Keratinocyte (primary cell): ENCODE results near the gene MAPRE2. TPM values are rescaled to one million over a fixed set of nuclear protein-coding genes. Genes with fewer than 3 reads are reported as not detected.

Experiments used
- DNase-seq: peaks from one replicate; pipeline ENCODE4 v3.0.0-alpha.2; 2011; ENCODE audit warnings: low read depth, missing footprints, low spot score
- FAIRE-seq: peaks from 2 replicates; lab custom pipeline; 2011; peaks lifted over from hg19 to GRCh38; lab: Jason Lieb, UNC
- H2AFZ ChIP-seq: 2 replicates; pipeline ENCODE4 v1.6.0; 2012; ENCODE audit warnings: low read length, control low read depth, inconsistent platforms; ENCODE audit not compliant: control insufficient read depth
- H3K27ac ChIP-seq: 2 replicates; pipeline ENCODE4 v1.5.1; 2011; ENCODE audit warnings: low read length; ENCODE audit not compliant: control insufficient read depth, insufficient read depth
- H3K27me3 ChIP-seq: 3 replicates; pipeline ENCODE4 v1.6.0; 2011; ENCODE audit warnings: low read length; ENCODE audit not compliant: control insufficient read depth, insufficient read depth; ENCODE audit errors: extremely low read depth
- H3K36me3 ChIP-seq, 2 experiments: 2 replicates in 1 of 2; 3 replicates in 1 of 2; pipeline ENCODE4 v1.5.1; 2011; ENCODE audit warnings: low read length in 2 of 2, mild to moderate bottlenecking in 1 of 2; ENCODE audit not compliant: control insufficient read depth in 2 of 2, insufficient read depth in 2 of 2; ENCODE audit errors: extremely low read depth in 1 of 2
- H3K4me1 ChIP-seq: 3 replicates; pipeline ENCODE4 v1.5.1; 2011; ENCODE audit warnings: low read length; ENCODE audit not compliant: control insufficient read depth, insufficient read depth; ENCODE audit errors: extremely low read depth
- H3K4me2 ChIP-seq: 3 replicates; pipeline ENCODE4 v1.6.0; 2011; ENCODE audit warnings: low read depth, low read length; ENCODE audit not compliant: control insufficient read depth, insufficient read depth; ENCODE audit errors: extremely low read depth
- H3K4me3 ChIP-seq, 3 experiments: fragments of 200-600 bp in 1 of 3; sonication (generic) in 1 of 3; 2 replicates in 2 of 3; 3 replicates in 1 of 3; pipeline ENCODE4 v1.5.1; 2011 to 2016; ENCODE audit warnings: low read length in 3 of 3, mild to moderate bottlenecking in 3 of 3, control low read depth in 2 of 3, inconsistent platforms in 1 of 3, low read depth in 1 of 3, mixed read lengths in 1 of 3, mixed run types in 1 of 3, moderate library complexity in 1 of 3; ENCODE audit not compliant: control insufficient read depth in 2 of 3, insufficient read depth in 2 of 3; ENCODE audit errors: extremely low read depth in 1 of 3
- H3K79me2 ChIP-seq: 2 replicates; pipeline ENCODE4 v1.6.0; 2012; ENCODE audit warnings: low read length; ENCODE audit not compliant: control insufficient read depth, insufficient read depth
- H3K9ac ChIP-seq: 3 replicates; pipeline ENCODE4 v1.6.0; 2011; ENCODE audit warnings: low read length; ENCODE audit not compliant: control insufficient read depth, insufficient read depth; ENCODE audit errors: extremely low read depth
- H3K9me1 ChIP-seq: 3 replicates; pipeline ENCODE4 v1.6.0; 2011; ENCODE audit warnings: low read length; ENCODE audit not compliant: control insufficient read depth, insufficient read depth; ENCODE audit errors: extremely low read depth
- H3K9me3 ChIP-seq: 2 replicates; pipeline ENCODE4 v1.5.1; 2012; ENCODE audit warnings: low read depth, low read length; ENCODE audit not compliant: control insufficient read depth
- H4K20me1 ChIP-seq: 3 replicates; pipeline ENCODE4 v1.6.0; 2011; ENCODE audit warnings: low read length; ENCODE audit not compliant: control insufficient read depth, insufficient read depth; ENCODE audit errors: extremely low read depth
- EZH2 ChIP-seq: IDR thresholded peaks from one replicate; pipeline ENCODE4 v1.6.1; 2012; ENCODE audit warnings: inconsistent platforms, mild to moderate bottlenecking, low read length, moderate library complexity
- dilution Hi-C: fragments of 300-500 bp; cut with MboI; formaldehyde crosslinking; loops from one replicate; pipeline ENCODE4 v1.7.0; 2020; ENCODE audit warnings: low sequenced_read_pairs; ENCODE audit not compliant: extremely low pct_ligation_motif_present
- polyA plus RNA-seq, 5 experiments: library from polyadenylated mRNA; depleted of rRNA in 3 of 5; stranded (reverse) in 3 of 5; stranded (forward) in 1 of 5; unstranded in 1 of 5; fragments of >200 nt; gene quantifications; 1 replicate in 1 of 5; 2 replicates in 3 of 5; 3 replicates in 1 of 5; pipeline versions ENCODE4 v1.2.1 to v1.2.3, GENCODE V29; 2011 to 2012; ENCODE audit warnings: missing spikeins in 2 of 5, low read depth in 1 of 5, low replicate concordance in 1 of 5
- TF ChIP-seq, protein P1 (sequence below), 3 experiments: IDR thresholded peaks in 1 of 3; conservative IDR thresholded peaks in 1 of 3; optimal IDR thresholded peaks in 1 of 3; 2 replicates in 2 of 3; 3 replicates in 1 of 3; pipeline versions ENCODE3 to v1.5.1; 2011; ENCODE audit warnings: low read length in 3 of 3, mild to moderate bottlenecking in 3 of 3, moderate library complexity in 2 of 3, control low read depth in 1 of 3, inconsistent platforms in 1 of 3; ENCODE audit not compliant: insufficient read depth in 2 of 3; ENCODE audit errors: extremely low read depth in 1 of 3

The MAPRE2 gene
- polyA plus RNA-seq, 1 donor (not counting 4 experiments of a cell fraction or from before 2014, with no cell fraction given): 14.2 TPM

DNA sequence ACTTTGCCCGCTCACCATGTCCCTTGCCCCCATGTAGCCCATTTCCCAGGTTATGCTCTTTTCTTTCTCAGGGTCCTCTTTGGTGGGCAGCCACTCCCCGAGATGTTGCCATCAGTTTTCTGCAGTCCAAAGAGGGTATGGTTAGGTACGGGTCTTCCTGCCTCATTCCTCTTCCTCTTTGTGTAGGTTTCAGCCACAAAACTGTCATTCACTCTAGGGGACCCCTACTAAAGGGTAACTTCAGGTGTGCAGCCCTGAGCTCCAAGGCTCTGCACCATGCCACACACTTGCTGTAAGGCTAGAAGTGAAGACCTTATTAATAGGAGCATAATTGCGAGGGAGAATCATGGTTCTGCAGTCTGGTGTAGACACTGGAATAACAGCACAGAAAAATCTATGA, 99.9 kb downstream of the MAPRE2 start:
- Histone ChIP-seq H4K20me1 (no peaks in the 10 kb centered on the region), H3K79me2 (no peaks in the 10 kb centered on the region), H3K9me1 (no peaks in the 10 kb centered on the region), H3K27ac (no peak overlapping the region), H3K4me3 (no peak overlapping the region), H3K27me3 (no peaks in the 10 kb centered on the region), H3K36me3 (no peaks in the 10 kb centered on the region), H3K9me3 (no peaks in the 10 kb centered on the region), H3K9ac (no peak overlapping the region), H2AFZ (no peak overlapping the region), H3K4me2 (no peak overlapping the region), H3K4me1 (no peaks in the 10 kb centered on the region)
- FAIRE-seq: no peak
- DNase-seq: no peak
- TF ChIP-seq EZH2: no peak
- TF ChIP-seq, protein P1, sequence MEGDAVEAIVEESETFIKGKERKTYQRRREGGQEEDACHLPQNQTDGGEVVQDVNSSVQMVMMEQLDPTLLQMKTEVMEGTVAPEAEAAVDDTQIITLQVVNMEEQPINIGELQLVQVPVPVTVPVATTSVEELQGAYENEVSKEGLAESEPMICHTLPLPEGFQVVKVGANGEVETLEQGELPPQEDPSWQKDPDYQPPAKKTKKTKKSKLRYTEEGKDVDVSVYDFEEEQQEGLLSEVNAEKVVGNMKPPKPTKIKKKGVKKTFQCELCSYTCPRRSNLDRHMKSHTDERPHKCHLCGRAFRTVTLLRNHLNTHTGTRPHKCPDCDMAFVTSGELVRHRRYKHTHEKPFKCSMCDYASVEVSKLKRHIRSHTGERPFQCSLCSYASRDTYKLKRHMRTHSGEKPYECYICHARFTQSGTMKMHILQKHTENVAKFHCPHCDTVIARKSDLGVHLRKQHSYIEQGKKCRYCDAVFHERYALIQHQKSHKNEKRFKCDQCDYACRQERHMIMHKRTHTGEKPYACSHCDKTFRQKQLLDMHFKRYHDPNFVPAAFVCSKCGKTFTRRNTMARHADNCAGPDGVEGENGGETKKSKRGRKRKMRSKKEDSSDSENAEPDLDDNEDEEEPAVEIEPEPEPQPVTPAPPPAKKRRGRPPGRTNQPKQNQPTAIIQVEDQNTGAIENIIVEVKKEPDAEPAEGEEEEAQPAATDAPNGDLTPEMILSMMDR (optimal IDR thresholded peaks at IDR 0.05 in 1 of 3, IDR thresholded peaks at IDR 0.05 in 1 of 3, conservative IDR thresholded peaks at IDR 0.05 in 1 of 3; ENCODE audit: extremely low read depth in 1 of 3, insufficient read depth in 2 of 3, low read length in 3 of 3): no peak
- dilution Hi-C loops: no loop called here

- H2AFZ ChIP-seq: no peak overlapping the region
- DNase-seq: no peak
- no peaks in the 10 kb centered on the region for H3K9me1 ChIP-seq
- dilution Hi-C loops: no loop called here
- no peak overlapping the region for H3K4me3 ChIP-seq
- no peak overlapping the region for H3K4me2 ChIP-seq
- no peaks in the 10 kb centered on the region for H4K20me1 ChIP-seq
- no peaks in the 10 kb centered on the region for H3K36me3 ChIP-seq
- no peaks in the 10 kb centered on the region for H3K9me3 ChIP-seq
- H3K9ac ChIP-seq: no peak overlapping the region
- no peaks in the 10 kb centered on the region for H3K79me2 ChIP-seq
- H3K27me3 ChIP-seq: no peaks in the 10 kb centered on the region
- H3K4me1 ChIP-seq: no peaks in the 10 kb centered on the region
- no peak overlapping the region for H3K27ac ChIP-seq
- no peak for FAIRE-seq
- TF ChIP-seq EZH2: no peak
- TF ChIP-seq, protein P1 (optimal IDR thresholded peaks at IDR 0.05 in 1 of 3, IDR thresholded peaks at IDR 0.05 in 1 of 3, conservative IDR thresholded peaks at IDR 0.05 in 1 of 3; ENCODE audit: extremely low read depth in 1 of 3, insufficient read depth in 2 of 3, low read length in 3 of 3): no peak
Measured at GRCh38 chr18:35141567-35142274, 100.5 kb downstream of the MAPRE2 start.
